HG02884 (cell line): ENCODE data around the gene EMC9.

Source experiments
- ATAC-seq: cut with Tn5 transposase; IDR thresholded peaks from one replicate; pipeline ENCODE4 v1.9.1; 2021; ENCODE audit warnings: mild to moderate bottlenecking, moderate library complexity; ENCODE audit not compliant: unreplicated experiment

The EMC9 gene

GRCh38 chr14:24149302-24149969 lies 8.0 kb upstream of the EMC9 start:
- ATAC-seq, result no peak

GRCh38 chr14:24147761-24148428 lies 6.5 kb upstream of the EMC9 start:
- ATAC-seq, result no peak

GRCh38 chr14:24146978-24147760 lies 5.8 kb upstream of the EMC9 start, which contains the start of gene RNF31:
RNF31 (plus strand) TSS chr14:24147498; CDS start chr14:24147699, 201 bp downstream.
- ATAC-seq, result peak; percentile 78

- peak; percentile 49 for ATAC-seq
These were observed 5.1 kb upstream of the EMC9 start, which contains the start of gene PSME2 for GRCh38 chr14:24146453-24146977. PSME2 (minus strand) TSS chr14:24146610; CDS start chr14:24146581, 29 bp downstream.

GRCh38 chr14:24145690-24146452 lies 4.5 kb upstream of the EMC9 start:
- no peak for ATAC-seq

- no peak for ATAC-seq
These were observed 3.8 kb upstream of the EMC9 start for GRCh38 chr14:24145219-24145618.

- no peak for ATAC-seq
These were observed 3.1 kb upstream of the EMC9 start for GRCh38 chr14:24144451-24144850.

- no peak for ATAC-seq
These were observed 2.1 kb upstream of the EMC9 start for GRCh38 chr14:24143511-24143910.

GRCh38 chr14:24139272-24139934 lies 2.0 kb downstream of the EMC9 start:
- ATAC-seq, result no peak

GRCh38 chr14:24138396-24139271 lies 2.8 kb downstream of the EMC9 start:
- ATAC-seq, result no peak

- no peak for ATAC-seq
These were observed 3.6 kb downstream of the EMC9 start for GRCh38 chr14:24137529-24138395.

GRCh38 chr14:24136684-24137528 lies 4.5 kb downstream of the EMC9 start:
- no peak for ATAC-seq

GRCh38 chr14:24135834-24136683 lies 5.3 kb downstream of the EMC9 start, which contains the start of gene PSME1:
PSME1 (plus strand) TSS chr14:24136194; CDS start chr14:24136263, 69 bp downstream.
- ATAC-seq, result peak; percentile 74

GRCh38 chr14:24135584-24135833 lies 5.9 kb downstream of the EMC9 start:
- no peak for ATAC-seq

GRCh38 chr14:24133735-24134134 lies 7.7 kb downstream of the EMC9 start:
- ATAC-seq, result no peak

- ATAC-seq, result no peak
These were observed 8.4 kb downstream of the EMC9 start for GRCh38 chr14:24132976-24133375.
